Dermis blood vessel endothelial cell (primary cell): Measurements from ENCODE around the gene NEK1. TPM values are rescaled to one million over a fixed set of nuclear protein-coding genes. Genes with fewer than 3 reads are reported as not detected.
"Not testable (repeated sequence)": the region's sequence is repeated elsewhere in the genome, so short reads cannot be mapped to it uniquely, and the experiment has no call there.

Experiments used
- DNase-seq: peaks from one replicate; pipeline ENCODE4 v3.0.0; 2010
- total RNA-seq: library from RNA; depleted of rRNA; stranded (reverse); fragments of >200 nt; gene quantifications from 2 replicates; pipeline ENCODE4 v1.2.3, GENCODE V29; 2014

Gene NEK1
- total RNA-seq, 1 donor from 2014 or later: 7.8 TPM

- DNase-seq: no peak
Measured at GRCh38 chr4:169601016-169601771, 11.2 kb downstream of the NEK1 start.

- DNase-seq: no peak
Measured at GRCh38 chr4:169594560-169595195, 17.7 kb downstream of the NEK1 start.

GRCh38 chr4:169593050-169593560 lies 19.3 kb downstream of the NEK1 start:
- no peak for DNase-seq

- peak; percentile 8 for DNase-seq
Measured at GRCh38 chr4:169583563-169583962, 28.8 kb downstream of the NEK1 start.

- DNase-seq: no peak
Measured at GRCh38 chr4:169582706-169583105, 29.7 kb downstream of the NEK1 start.

GRCh38 chr4:169582203-169582602 lies 30.2 kb downstream of the NEK1 start:
- DNase-seq: no peak

GRCh38 chr4:169573889-169574288 lies 38.5 kb downstream of the NEK1 start:
- DNase-seq: no peak

- no peak for DNase-seq
Measured at GRCh38 chr4:169571435-169571834, 40.9 kb downstream of the NEK1 start.

- DNase-seq: not testable (repeated sequence)
Measured at GRCh38 chr4:169571012-169571411, 41.4 kb downstream of the NEK1 start.

GRCh38 chr4:169570266-169570665 lies 42.1 kb downstream of the NEK1 start:
- DNase-seq: not testable (repeated sequence)

GRCh38 chr4:169569188-169569587 lies 43.2 kb downstream of the NEK1 start:
- DNase-seq: not testable (repeated sequence)

GRCh38 chr4:169567916-169568315 lies 44.5 kb downstream of the NEK1 start:
- no peak for DNase-seq

GRCh38 chr4:169566021-169566818 lies 46.2 kb downstream of the NEK1 start:
- DNase-seq: peak; percentile 72

GRCh38 chr4:169565606-169566005 lies 46.8 kb downstream of the NEK1 start:
- no peak for DNase-seq

- DNase-seq: no peak
Measured at GRCh38 chr4:169557061-169557636, 55.2 kb downstream of the NEK1 start.

GRCh38 chr4:169546548-169546947 lies 65.8 kb downstream of the NEK1 start:
- DNase-seq: not testable (repeated sequence)

GRCh38 chr4:169540774-169541173 lies 71.6 kb downstream of the NEK1 start:
- no peak for DNase-seq

- no peak for DNase-seq
Measured at GRCh38 chr4:169530048-169530447, 82.3 kb downstream of the NEK1 start.

- no peak for DNase-seq
Measured at GRCh38 chr4:169523796-169524195, 88.6 kb downstream of the NEK1 start.

- DNase-seq: no peak
Measured at GRCh38 chr4:169510617-169511016, 101.8 kb downstream of the NEK1 start.

GRCh38 chr4:169506903-169507302 lies 105.5 kb downstream of the NEK1 start:
- DNase-seq: no peak

- not testable (repeated sequence) for DNase-seq
Measured at GRCh38 chr4:169499907-169500306, 112.5 kb downstream of the NEK1 start.

GRCh38 chr4:169494234-169494633 lies 118.1 kb downstream of the NEK1 start:
- DNase-seq: not testable (repeated sequence)
